Trophoblast cell (in vitro differentiated cells and primary cell): ENCODE measurements around the gene TP73.

Experiments used
- DNase-seq, 2 donors: peaks; one replicate each; pipeline ENCODE4 v3.0.0-alpha.2; 2016
- H2AFZ ChIP-seq: 2 replicates; pipeline ENCODE4 v1.6.1; 2013; ENCODE audit warnings: low read length, moderate library complexity, mild to moderate bottlenecking; ENCODE audit not compliant: insufficient read depth, poor library complexity
- H2AK5ac ChIP-seq: 2 replicates; pipeline ENCODE4 v1.6.1; 2013; ENCODE audit warnings: mild to moderate bottlenecking, low read length
- H2BK120ac ChIP-seq: 2 replicates; pipeline ENCODE4 v1.6.1; 2013; ENCODE audit warnings: low read length, mild to moderate bottlenecking, moderate library complexity; ENCODE audit not compliant: insufficient read depth, poor library complexity
- H2BK12ac ChIP-seq: 2 replicates; pipeline ENCODE4 v1.6.1; 2013; ENCODE audit warnings: mild to moderate bottlenecking, low read length, moderate library complexity
- H2BK5ac ChIP-seq: 2 replicates; pipeline ENCODE4 v1.6.1; 2013; ENCODE audit warnings: low read length, low read depth, moderate library complexity, mild to moderate bottlenecking; ENCODE audit not compliant: poor library complexity
- H3K14ac ChIP-seq: 2 replicates; pipeline ENCODE4 v1.6.1; 2013; ENCODE audit warnings: mild to moderate bottlenecking, low read length
- H3K18ac ChIP-seq: 2 replicates; pipeline ENCODE4 v1.6.1; 2013; ENCODE audit warnings: mild to moderate bottlenecking, low read length
- H3K23ac ChIP-seq: 2 replicates; pipeline ENCODE4 v1.6.1; 2013; ENCODE audit warnings: low read length
- H3K27ac ChIP-seq: 2 replicates; pipeline ENCODE4 v1.5.1; 2013; ENCODE audit warnings: low read depth, mild to moderate bottlenecking, inconsistent platforms, low read length, moderate library complexity
- H3K27me3 ChIP-seq: 2 replicates; pipeline ENCODE4 v1.6.1; 2013; ENCODE audit warnings: inconsistent platforms, mild to moderate bottlenecking, low read length, moderate library complexity; ENCODE audit not compliant: insufficient read depth
- H3K36me3 ChIP-seq, 2 experiments: 1 replicate in 1 of 2; 2 replicates in 1 of 2; pipeline ENCODE4 v1.6.1; 2013; ENCODE audit warnings: low read length in 2 of 2, mild to moderate bottlenecking in 2 of 2, moderate library complexity in 1 of 2; ENCODE audit not compliant: insufficient read depth in 2 of 2, control insufficient read depth in 1 of 2
- H3K4ac ChIP-seq: 2 replicates; pipeline ENCODE4 v1.6.1; 2013; ENCODE audit warnings: low read depth, mild to moderate bottlenecking, low read length, moderate library complexity
- H3K4me1 ChIP-seq, 2 experiments: 1 replicate in 1 of 2; 2 replicates in 1 of 2; pipeline ENCODE4 v1.6.1; 2013; ENCODE audit warnings: low read length in 2 of 2, mild to moderate bottlenecking in 2 of 2, moderate library complexity in 1 of 2; ENCODE audit not compliant: insufficient read depth in 2 of 2, control insufficient read depth in 1 of 2
- H3K4me2 ChIP-seq: 2 replicates; pipeline ENCODE4 v1.6.1; 2013; ENCODE audit warnings: inconsistent platforms, mild to moderate bottlenecking, low read length, moderate library complexity
- H3K4me3 ChIP-seq: 2 replicates; pipeline ENCODE4 v1.5.1; 2013; ENCODE audit warnings: mild to moderate bottlenecking, low read depth, low read length, inconsistent platforms
- H3K79me1 ChIP-seq: one replicate; pipeline ENCODE4 v1.6.1; 2013; ENCODE audit warnings: low read length
- H3K79me2 ChIP-seq: 2 replicates; pipeline ENCODE4 v1.6.1; 2013; ENCODE audit warnings: low read length, mild to moderate bottlenecking; ENCODE audit not compliant: control insufficient read depth, insufficient read depth, poor library complexity
- H3K9ac ChIP-seq: 2 replicates; pipeline ENCODE4 v1.6.1; 2013; ENCODE audit warnings: mild to moderate bottlenecking, low read length
- H3K9me3 ChIP-seq: 2 replicates; pipeline ENCODE4 v1.6.1; 2013; ENCODE audit warnings: low read depth, mild to moderate bottlenecking, control low read depth, inconsistent platforms, low read length; ENCODE audit not compliant: insufficient read depth
- H4K12ac ChIP-seq: 2 replicates; pipeline ENCODE4 v1.6.1; 2013; ENCODE audit warnings: low read depth, mild to moderate bottlenecking, low read length, moderate library complexity
- H4K8ac ChIP-seq: 2 replicates; pipeline ENCODE4 v1.6.1; 2013; ENCODE audit warnings: low read depth, mild to moderate bottlenecking, low read length, moderate library complexity
- H4K91ac ChIP-seq: one replicate; pipeline ENCODE4 v1.6.1; 2013; ENCODE audit warnings: low read depth, mild to moderate bottlenecking, low read length, moderate library complexity
- WGBS: extraction: QIAGEN DNeasy Blood & Tissue Kit; methylation state at CpG from one replicate; pipeline ENCODE4 v1.1.7; 2013; ENCODE audit warnings: missing lambda C conversion rate; ENCODE audit not compliant: insufficient read length, insufficient coverage; ENCODE audit errors: extremely low coverage; 5-methylcytosine and 5-hydroxymethylcytosine counted together

TP73 gene

DNA sequence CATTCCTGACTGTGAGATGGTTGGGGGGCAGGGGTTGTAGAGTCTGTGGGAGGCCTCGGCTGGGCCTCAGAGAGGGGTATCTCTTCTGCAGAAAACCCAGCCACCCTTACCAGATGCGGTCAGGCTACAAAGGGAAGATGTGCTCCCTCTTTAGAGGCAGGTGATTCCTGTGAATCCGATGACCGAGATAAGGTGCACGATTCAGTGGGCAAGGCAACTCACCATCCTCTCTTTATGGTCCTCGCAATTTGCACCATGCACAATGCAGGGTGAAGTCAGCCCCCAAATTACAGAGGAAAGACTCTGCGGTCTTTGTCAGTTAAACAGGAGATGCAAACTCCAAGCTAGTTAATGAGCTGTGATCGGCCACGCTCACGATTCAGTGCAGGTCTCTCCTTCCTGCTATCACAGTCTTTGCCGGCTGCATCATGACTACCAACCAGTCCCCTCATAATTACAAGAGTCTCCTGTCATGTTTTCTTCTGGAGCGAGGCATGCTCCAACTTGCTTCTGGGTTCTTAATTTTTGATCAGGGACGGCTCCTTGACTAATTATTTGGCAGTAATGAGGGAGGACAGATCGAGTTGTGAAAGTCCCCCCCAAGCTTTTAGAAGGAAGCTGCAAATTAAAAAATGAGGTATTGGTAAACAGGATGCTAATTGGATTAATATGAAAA is 12.5 kb downstream of the TP73 start:
- H2BK12ac ChIP-seq = no peak overlapping the region
- no peaks in the 10 kb centered on the region for H3K9me3 ChIP-seq
- no peak overlapping the region for H3K23ac ChIP-seq
- no peak for DNase-seq
- no peaks in the 10 kb centered on the region for H3K27me3 ChIP-seq
- H3K4me1 ChIP-seq = peaks cover 2 to 5% of the 10 kb centered on the region in 2 experiments
- no peaks in the 10 kb centered on the region for H3K79me1 ChIP-seq
- no peak overlapping the region for H2AFZ ChIP-seq
- no peak overlapping the region for H2AK5ac ChIP-seq
- H4K12ac ChIP-seq = no peak overlapping the region
- no peak overlapping the region for H2BK120ac ChIP-seq
- H3K36me3 ChIP-seq = no peaks in the 10 kb centered on the region
- no peak overlapping the region for H3K4ac ChIP-seq
- H3K27ac ChIP-seq = no peak overlapping the region
- H4K91ac ChIP-seq = no peak overlapping the region
- H4K8ac ChIP-seq = no peak overlapping the region
- WGBS = no CpG with 5 or more reads among the region's 14 CpGs
- no peak overlapping the region for H3K9ac ChIP-seq
- no peak overlapping the region for H2BK5ac ChIP-seq
- H3K18ac ChIP-seq = no peak overlapping the region
- H3K4me3 ChIP-seq = no peak overlapping the region
- H3K14ac ChIP-seq = no peak overlapping the region
- H3K4me2 ChIP-seq = no peak overlapping the region
- H3K79me2 ChIP-seq = no peaks in the 10 kb centered on the region

DNA sequence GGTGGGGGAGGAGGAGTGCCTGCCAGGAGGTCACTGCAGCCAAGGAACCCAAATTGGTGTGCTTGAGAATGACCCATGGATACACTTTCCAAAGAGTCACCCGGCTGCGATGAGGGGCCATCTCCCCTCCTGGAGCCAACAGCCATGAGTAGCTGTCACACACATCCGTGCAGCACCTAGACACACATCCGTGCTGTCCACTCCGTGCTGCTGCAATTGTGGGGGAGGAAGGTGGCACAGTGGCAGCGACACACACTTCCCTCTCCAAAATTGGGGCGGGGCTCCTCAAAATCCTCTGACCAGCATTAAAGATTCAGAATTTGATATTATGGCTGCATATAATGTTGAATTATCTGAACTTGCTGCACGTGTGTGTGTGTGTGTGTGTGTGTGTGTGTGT is 15.8 kb downstream of the TP73 start:
- no peak overlapping the region for H3K4me2 ChIP-seq
- H2BK5ac ChIP-seq = no peak overlapping the region
- H3K79me1 ChIP-seq = no peaks in the 10 kb centered on the region
- no peak overlapping the region for H4K12ac ChIP-seq
- no peak overlapping the region for H3K23ac ChIP-seq
- no peak overlapping the region for H3K27ac ChIP-seq
- H3K9ac ChIP-seq = no peak overlapping the region
- no peak for DNase-seq
- no peaks in the 10 kb centered on the region for H3K36me3 ChIP-seq
- H4K8ac ChIP-seq = no peak overlapping the region
- H3K4me1 ChIP-seq = peaks cover 2 to 5% of the 10 kb centered on the region in 2 experiments
- H2AFZ ChIP-seq = no peak overlapping the region
- H3K79me2 ChIP-seq = no peaks in the 10 kb centered on the region
- no peak overlapping the region for H3K4ac ChIP-seq
- H3K27me3 ChIP-seq = no peaks in the 10 kb centered on the region
- no peak overlapping the region for H3K14ac ChIP-seq
- no CpG with 5 or more reads among the region's 8 CpGs for WGBS
- no peak overlapping the region for H3K4me3 ChIP-seq
- no peak overlapping the region for H2BK120ac ChIP-seq
- H3K9me3 ChIP-seq = peaks cover 3% of the 10 kb centered on the region
- H2AK5ac ChIP-seq = no peak overlapping the region
- no peak overlapping the region for H4K91ac ChIP-seq
- no peak overlapping the region for H2BK12ac ChIP-seq
- no peak overlapping the region for H3K18ac ChIP-seq

DNA sequence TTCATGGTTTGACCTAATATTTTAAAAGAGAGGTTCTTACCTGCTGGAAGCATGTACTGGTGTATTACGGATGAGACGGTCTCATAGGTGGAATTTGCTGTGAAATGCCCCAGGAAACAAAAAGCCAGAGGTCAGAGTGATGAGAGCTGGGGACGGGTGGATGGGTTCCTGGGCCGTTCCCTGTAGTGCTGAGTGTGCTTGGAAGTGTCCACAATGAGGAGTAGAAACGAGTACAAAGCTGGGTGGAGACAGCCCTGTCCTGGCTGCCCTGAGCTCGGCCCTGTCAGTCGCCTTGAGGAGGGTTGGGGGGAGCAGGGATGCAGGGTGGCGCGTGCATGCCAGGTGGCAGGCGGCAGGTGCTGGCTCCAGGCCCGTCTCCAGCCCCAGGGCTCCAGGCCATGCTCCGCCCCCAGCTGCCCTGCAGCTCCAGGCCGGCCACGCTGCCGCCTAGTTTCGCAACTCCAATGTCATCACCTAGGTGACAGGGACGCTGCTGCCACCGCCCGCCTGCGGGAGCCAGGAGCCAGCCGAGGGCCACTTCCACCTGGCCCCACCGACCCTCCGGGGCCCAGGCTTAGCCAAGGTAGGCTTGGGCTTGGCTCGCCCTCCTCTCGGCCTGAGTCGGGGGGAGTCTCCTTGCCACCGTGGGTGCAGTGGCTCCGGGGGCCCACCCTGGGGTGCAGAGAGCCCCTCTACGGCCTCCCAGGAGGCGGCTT is 16.4 kb downstream of the TP73 start:
- Histone ChIP-seq H2BK5ac (no peak overlapping the region), H3K14ac (no peak overlapping the region), H3K4me1 (peaks cover 2 to 5% of the 10 kb centered on the region in 2 experiments), H3K4ac (no peak overlapping the region), H2AFZ (no peak overlapping the region), H4K8ac (no peak overlapping the region), H2AK5ac (no peak overlapping the region), H3K4me2 (no peak overlapping the region), H3K27ac (no peak overlapping the region), H4K91ac (no peak overlapping the region), H3K23ac (no peak overlapping the region), H3K9ac (no peak overlapping the region), H2BK12ac (no peak overlapping the region), H3K9me3 (peaks cover 3% of the 10 kb centered on the region), H3K36me3 (no peaks in the 10 kb centered on the region), H3K4me3 (no peak overlapping the region), H3K79me2 (no peaks in the 10 kb centered on the region), H4K12ac (no peak overlapping the region), H3K79me1 (no peaks in the 10 kb centered on the region), H3K18ac (no peak overlapping the region), H2BK120ac (no peak overlapping the region), H3K27me3 (no peaks in the 10 kb centered on the region)
- peak; percentile 96 to 98 for DNase-seq
- WGBS = no CpG with 5 or more reads among the region's 30 CpGs

DNA sequence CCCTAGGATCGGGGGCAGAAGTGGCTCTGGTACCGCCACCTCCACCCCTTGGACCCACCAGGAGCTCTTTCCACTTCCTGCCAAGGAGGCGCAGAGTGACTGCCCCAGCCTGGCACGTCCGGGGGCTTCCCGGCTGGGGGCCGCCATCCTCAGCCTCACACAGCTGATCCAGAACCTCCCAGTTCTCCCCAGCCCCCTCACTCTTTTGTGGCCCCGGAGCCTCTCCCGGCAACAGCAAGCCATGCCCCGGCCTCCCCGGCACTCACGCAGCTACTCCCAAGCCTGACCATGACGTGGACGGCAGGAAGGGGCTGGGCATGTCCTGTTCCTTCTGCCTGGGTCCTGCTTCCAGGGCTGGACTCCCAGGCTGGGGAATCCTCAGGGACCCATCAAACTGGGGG is 17.1 kb downstream of the TP73 start:
- Histone ChIP-seq H2AK5ac (no peak overlapping the region), H3K79me1 (no peaks in the 10 kb centered on the region), H4K91ac (no peak overlapping the region), H3K18ac (no peak overlapping the region), H3K27ac (no peak overlapping the region), H3K9ac (no peak overlapping the region), H4K12ac (no peak overlapping the region), H3K4me3 (no peak overlapping the region), H2BK120ac (no peak overlapping the region), H2BK5ac (no peak overlapping the region), H3K4ac (no peak overlapping the region), H4K8ac (no peak overlapping the region), H2AFZ (no peak overlapping the region), H3K9me3 (peaks cover 3% of the 10 kb centered on the region), H3K4me2 (no peak overlapping the region), H3K4me1 (peaks cover 4 to 7% of the 10 kb centered on the region in 2 experiments), H3K27me3 (no peaks in the 10 kb centered on the region), H2BK12ac (no peak overlapping the region), H3K23ac (no peak overlapping the region), H3K79me2 (no peaks in the 10 kb centered on the region), H3K14ac (no peak overlapping the region), H3K36me3 (no peaks in the 10 kb centered on the region)
- DNase-seq = peak in 1 of 2 donors; percentile 45
- no CpG with 5 or more reads among the region's 14 CpGs for WGBS
